Left renal pelvis (tissue), 4 donors: ENCODE measurements around the gene LMLN. TPM values are rescaled to one million over a fixed set of nuclear protein-coding genes. Genes with fewer than 3 reads are reported as not detected.
"Not testable (repeated sequence)": the region's sequence is repeated elsewhere in the genome, so short reads cannot be mapped to it uniquely, and the experiment has no call there.

Experiments used
- DNase-seq, 4 donors: peaks; one replicate each; pipeline ENCODE4 v3.0.0-alpha.2; 2013; ENCODE audit warnings: low read depth in 4 of 4, low spot score in 3 of 4
- polyA plus RNA-seq, 4 donors: library from polyadenylated mRNA; unstranded; fragments of 120-200 nt; gene quantifications; one replicate each; pipeline ENCODE4 v1.2.1, GENCODE V29; 2013; ENCODE audit not compliant: insufficient read length in 4 of 4

Gene LMLN
- polyA plus RNA-seq, 4 donors: 5.1 to 11.3 (median 9.5) TPM

- DNase-seq: no peak
Observed at GRCh38 chr3:197955892-197956477, 4.0 kb upstream of the LMLN start.

DNA sequence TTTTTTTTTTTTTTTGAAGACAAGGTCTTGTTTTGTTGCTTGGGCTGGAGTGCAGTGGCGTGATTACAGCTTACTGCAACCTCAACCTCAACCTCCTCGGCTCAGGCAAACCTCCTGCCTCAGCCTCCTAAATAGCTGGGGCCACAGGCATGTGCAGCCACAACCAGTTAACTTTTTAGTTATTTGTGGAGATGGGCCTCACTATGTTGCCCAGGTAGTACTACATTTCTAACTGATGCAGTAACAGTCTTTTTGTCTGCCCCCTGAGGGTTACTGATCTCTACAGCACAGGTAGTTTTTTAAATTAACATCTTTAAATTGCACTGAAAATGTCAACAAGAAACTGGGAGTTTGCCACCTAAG is 3.4 kb upstream of the LMLN start:
- no peak for DNase-seq

GRCh38 chr3:197957790-197958133 is 2.3 kb upstream of the LMLN start:
- no peak for DNase-seq

DNA sequence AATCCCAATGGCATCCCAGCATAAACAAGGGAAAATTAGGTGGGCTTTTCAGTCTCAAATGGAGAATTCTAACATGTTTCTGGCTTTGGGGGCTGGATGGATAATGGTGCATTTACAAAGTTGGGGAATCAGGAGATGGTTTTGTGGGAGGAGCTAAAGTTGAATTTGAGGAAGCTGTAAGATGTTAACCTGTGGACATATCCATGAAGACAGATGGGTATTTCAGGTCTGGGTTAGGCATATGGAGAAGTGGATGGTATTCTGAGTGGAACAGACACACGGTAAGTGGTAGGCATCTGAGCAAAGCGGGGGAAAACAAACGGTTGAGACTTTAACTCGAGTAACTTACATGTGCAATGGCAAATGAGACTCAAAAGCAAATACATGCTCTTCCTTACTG is 1.7 kb upstream of the LMLN start:
- no peak for DNase-seq

DNA sequence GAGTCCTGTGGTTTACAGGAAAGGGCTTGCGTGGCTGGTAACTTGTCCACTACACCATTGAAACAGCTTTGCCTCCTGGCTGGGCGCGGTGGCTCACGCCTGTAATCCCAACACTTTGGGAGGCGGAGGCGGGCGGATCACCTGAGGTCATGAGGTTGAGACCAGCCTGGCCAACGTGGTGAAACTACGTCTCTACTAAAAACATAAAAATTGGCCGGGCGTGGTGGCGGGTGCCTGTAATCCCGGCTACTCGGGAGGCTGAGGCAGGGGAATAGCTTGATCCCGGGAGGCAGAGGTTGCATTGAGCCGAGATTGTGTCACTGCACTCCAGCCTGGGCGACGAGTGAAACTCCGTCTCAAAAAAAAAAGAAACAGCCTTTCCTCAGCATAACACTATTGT is 1.2 kb upstream of the LMLN start:
- not testable (repeated sequence) for DNase-seq

DNA sequence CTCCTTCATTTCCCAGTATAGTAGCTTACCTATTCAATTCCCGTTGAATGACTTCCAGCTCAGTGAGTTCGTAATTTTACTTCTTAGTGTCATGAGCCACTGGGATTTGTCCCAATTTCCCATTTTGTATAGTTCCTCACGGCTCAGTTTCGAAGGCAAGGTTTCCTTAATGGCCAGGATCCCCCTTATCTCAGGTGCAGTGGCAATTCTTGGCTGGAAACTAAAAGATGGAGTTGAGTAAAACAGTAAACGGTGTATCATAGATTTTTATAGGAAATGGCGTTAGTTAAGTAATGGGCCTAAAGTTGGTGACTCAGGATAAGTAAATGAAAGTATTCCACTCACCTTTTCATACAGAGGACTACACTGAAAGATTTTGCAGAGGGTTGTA is 522 bp upstream of the LMLN start:
- DNase-seq: no peak

- DNase-seq: peak in 1 of 4 donors; percentile 33
Observed at GRCh38 chr3:197960694-197961581, 921 bp downstream of the LMLN start.

- no peak for DNase-seq
Observed at GRCh38 chr3:197961582-197961945, 1.5 kb downstream of the LMLN start.

DNA sequence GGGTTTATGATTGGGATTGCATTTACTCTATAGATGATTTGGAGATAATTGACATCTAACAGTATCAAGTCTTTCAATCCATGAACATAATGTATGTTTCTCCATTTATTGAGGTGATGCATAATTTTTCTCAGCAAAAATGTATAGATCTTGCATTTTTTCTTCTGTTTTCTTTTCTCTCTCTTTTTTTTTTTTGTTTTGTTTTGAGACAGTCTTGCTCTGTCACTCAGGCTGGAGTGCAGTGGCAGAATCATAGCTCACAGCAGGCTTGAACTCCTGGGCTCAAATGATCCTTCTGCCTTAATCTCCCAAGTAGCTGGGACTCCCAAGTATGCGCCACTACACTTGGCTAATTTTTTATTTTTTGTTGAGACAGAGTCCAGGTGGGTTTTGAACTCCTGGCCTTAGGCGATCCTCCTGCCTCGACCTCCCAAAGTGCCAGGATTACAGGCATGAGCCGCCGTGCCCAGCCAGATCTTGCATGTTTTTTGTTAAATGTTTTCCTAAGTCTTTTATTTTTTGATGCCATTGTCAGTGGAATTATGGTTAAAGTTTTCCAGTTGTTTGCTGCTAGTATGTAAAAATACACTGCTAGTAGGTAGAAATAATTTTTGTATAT is 3.1 kb downstream of the LMLN start:
- no peak for DNase-seq

DNA sequence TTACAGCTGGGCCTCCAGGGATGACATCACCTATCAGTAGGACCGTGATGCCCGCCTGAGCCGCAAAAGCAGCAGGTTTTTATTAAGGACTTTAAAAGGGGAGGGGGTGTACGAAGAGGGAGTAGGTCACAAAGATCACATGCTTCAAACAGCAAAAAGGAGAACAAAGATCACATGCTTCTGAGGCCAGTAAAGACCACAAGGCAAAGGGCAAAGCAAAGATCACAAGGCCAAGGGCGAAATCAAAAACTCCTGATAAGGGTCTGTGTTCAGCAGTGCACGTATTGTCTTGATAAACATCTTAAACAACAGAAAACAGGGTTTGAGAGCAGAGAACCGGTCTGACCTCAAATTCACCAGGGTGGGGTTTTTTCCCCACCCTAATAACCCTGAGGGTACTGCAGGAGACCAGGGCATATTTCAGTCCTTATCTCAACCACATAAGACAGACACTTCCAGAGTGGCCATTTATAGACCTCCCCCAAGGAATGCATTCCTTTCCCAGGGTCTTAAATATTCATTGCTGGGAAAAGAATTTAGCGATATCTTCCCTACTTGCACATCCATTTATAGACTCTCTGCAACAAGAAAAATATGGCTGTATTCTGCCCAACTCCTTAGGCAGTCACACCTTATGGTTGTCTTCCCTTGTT is 7.4 kb downstream of the LMLN start:
- DNase-seq: not testable (repeated sequence)

DNA sequence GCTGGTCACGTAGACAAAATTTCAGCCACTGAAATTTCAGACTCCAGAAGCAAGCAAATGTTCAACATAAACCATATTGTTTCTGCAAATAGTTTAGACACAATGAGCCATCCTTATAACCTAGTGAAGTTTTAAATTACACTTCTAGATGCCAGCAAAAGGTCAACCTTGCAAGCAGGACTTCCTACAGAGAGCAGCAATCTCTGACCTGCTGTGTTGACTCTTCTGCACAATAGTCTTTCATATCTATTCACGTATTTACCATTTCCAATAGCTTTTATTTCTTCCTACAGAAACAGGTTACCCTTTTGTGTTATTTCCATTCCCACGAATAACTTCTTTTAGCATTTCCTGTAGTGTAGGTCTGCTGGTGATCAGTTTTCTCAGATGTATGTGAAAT is 10.6 kb downstream of the LMLN start:
- no peak for DNase-seq

DNA sequence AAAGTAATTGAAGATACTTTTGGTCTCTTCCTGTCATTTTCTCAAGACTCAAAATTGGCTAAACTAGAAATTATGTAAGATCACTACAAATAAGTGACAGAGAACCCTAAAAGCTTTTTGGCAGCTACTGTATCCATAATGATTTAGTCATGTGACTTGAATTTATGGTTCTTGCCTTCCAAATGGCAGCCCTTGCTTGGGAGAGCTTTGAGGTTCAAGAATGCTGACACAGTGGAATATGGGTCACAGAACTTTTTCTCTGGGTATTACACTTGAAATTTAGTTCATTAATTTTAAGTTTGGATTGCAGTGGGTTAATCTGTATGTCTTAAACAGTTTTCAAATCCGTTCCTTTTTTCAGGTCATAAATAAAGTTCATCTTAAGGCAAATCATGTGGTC is 14.0 kb downstream of the LMLN start:
- DNase-seq: no peak

DNA sequence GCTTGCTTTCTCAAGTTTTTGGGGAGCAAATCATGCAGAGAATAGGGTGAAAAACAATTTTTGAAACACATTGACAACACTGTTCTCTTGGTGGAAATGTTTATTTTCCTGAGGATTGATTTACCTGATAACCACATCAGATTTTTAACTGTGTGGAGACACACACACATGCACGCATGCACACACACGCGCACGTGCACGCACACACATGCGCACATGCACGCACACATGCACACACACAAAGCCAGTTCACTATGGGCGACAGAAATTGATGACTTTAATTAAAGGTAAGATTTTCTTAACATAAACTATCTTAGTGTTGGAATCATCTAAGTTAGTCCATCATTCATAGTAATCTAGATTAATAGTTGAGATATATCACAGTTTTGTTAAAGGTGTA is 15.3 kb downstream of the LMLN start:
- DNase-seq: no peak

DNA sequence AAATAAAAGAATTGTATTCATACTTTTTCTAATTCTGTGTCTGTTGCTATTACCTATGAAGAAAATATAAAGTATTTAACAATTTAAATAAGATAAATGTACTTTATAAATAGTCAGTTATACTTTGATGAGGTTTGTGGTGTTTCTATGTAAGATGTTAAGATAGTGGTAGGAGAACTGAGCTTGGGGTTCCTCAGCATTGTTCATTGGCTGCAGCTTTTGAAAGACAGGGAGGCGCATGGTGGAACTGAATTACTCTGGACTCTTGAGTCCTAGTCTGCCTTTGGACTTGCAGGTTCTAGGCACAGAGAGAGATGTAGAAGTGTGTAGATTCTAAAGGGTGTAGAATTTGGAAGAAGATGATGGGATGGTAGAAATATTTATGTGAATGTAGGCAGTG is 23.1 kb downstream of the LMLN start:
- no peak for DNase-seq

GRCh38 chr3:197989651-197990050 is 29.6 kb downstream of the LMLN start:
- no peak for DNase-seq

DNA sequence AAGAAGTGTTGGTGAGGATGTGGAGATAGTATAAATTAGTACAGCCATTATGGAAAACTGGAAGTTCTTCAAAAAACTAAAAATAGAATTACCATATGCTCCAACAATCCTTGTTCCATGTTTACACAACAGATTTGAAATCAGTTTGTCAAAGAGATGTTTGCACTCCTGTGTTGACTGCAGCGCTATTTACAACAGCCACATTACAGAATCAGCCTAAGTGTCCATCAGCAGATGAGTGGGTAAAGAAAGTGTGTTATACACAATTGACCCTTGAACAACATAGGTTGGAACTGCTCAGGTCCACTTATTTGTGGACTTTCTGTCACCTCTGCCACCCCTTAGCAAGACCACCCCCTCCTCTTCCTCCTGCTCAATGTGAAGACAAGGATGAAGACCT is 34.7 kb downstream of the LMLN start:
- no peak for DNase-seq

DNA sequence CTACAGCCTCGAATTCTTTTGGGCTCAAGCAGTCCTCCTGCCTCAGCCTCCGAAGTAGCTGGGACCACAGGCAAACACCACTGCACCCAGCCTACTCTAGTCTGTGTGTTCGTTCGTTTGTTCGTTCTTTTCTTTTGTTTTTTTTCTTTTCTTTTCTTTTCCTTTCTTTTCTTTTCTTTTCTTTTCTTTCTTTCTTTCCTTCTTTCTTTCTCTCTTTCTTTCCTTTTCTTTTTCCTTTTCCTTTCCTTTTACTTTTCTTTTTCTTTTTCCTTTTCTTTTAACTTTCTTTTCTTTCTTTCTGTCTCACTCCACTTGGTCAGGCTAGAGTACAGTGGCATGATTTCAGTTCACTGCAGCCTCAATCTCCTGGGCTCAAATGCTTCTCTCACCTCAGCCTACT is 36.8 kb downstream of the LMLN start:
- no peak for DNase-seq

- no peak for DNase-seq
Observed at GRCh38 chr3:197997936-197998335, 37.9 kb downstream of the LMLN start.

DNA sequence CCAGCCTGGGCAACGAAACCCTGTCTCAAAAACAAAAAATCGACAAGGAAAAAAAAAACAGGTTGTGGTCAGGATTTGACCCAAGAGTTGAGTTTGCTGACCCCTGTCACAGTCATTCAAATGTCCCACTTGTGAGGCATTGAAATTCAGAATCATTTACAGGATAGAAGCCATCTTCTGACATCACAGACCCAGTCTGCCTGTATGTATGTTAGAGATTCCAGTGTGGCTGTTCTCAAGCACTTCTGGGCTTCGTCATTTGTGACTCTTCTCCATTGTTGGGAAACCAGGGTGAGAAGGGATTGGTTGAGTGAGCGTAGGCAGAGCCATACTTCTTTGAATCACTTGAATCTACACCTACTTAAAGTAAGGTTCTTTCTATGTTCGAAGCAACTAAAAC is 57.1 kb downstream of the LMLN start:
- DNase-seq: no peak

- DNase-seq: no peak
Observed at GRCh38 chr3:198018416-198018815, 58.4 kb downstream of the LMLN start.

DNA sequence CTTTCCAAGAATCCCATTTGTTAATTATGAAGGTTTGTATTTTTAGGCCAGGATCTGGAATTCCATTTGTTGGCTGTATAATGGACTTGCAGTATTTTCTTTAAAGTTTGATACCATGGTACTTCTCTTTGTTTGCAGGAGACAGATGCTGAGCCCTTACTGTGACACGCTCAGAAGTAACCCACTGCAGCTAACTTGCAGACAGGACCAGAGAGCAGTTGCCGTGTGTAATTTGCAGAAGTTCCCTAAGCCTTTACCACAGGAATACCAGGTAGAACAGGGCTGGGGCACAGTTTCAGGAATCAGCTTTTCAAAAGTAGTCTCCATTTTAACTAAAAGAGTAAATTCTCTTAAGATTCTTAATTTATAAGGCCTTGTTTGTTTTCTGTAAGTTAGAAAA is 59.1 kb downstream of the LMLN start:
- DNase-seq: no peak

- no peak for DNase-seq
Observed at GRCh38 chr3:198021320-198021719, 61.3 kb downstream of the LMLN start.
